Ovary (tissue), 3 donors: ENCODE data around the gene OR5AR1.

Experiments
- EP300 ChIP-seq: sonication (generic); formaldehyde crosslinking; IDR thresholded peaks from one replicate; pipeline ENCODE4 v1.6.1; 2017; ENCODE audit warnings: antibody characterized with exemption
- POLR2A ChIP-seq: fragments of 450-650 bp; IDR thresholded peaks from one replicate; pipeline ENCODE4 v1.6.1; 2017; ENCODE audit warnings: antibody characterized with exemption, mild to moderate bottlenecking, moderate library complexity
- TF ChIP-seq, protein P1 (sequence below), 3 donors: fragments of 450-650 bp in 2 of 3; fragments of 200-600 bp in 1 of 3; IDR thresholded peaks; one replicate each; pipeline versions ENCODE4 v1.5.1 to v1.8.0; 2016 to 2022; ENCODE audit warnings: antibody characterized with exemption in 3 of 3, mild to moderate bottlenecking in 1 of 3
- donor health status: DM: no; HTN: no; CAD: no.

DNA sequence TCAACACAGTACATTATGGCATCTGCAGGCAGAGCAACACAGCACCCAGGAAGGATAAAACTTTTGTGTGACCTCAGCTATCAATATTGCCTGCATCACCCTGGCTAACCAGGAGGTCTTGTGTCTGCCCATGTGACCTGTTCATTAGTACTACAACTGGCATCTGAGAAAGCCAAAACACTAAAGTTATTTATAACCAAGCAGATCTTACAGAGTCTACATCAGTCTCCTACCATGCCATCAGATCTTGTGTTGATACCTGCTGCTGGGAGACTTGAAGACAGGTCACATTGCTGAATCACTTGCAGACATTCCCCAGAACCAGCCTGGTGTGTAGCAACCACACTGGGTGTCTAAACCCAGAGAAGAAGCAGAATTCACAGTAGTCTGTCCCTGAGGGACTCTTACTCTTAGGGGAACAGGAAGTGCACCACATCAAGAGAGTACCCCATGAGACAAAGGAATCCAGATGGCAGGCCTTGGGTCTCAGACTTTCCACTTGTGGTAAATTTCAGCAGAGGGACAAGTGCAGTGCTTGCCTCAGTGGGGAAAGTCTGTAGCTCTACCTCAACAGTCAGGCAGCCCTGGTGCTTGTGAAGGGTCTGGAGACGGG, 42.4 kb downstream of the OR5AR1 start:
- TF ChIP-seq, protein P1, sequence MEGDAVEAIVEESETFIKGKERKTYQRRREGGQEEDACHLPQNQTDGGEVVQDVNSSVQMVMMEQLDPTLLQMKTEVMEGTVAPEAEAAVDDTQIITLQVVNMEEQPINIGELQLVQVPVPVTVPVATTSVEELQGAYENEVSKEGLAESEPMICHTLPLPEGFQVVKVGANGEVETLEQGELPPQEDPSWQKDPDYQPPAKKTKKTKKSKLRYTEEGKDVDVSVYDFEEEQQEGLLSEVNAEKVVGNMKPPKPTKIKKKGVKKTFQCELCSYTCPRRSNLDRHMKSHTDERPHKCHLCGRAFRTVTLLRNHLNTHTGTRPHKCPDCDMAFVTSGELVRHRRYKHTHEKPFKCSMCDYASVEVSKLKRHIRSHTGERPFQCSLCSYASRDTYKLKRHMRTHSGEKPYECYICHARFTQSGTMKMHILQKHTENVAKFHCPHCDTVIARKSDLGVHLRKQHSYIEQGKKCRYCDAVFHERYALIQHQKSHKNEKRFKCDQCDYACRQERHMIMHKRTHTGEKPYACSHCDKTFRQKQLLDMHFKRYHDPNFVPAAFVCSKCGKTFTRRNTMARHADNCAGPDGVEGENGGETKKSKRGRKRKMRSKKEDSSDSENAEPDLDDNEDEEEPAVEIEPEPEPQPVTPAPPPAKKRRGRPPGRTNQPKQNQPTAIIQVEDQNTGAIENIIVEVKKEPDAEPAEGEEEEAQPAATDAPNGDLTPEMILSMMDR (IDR thresholded peaks at IDR 0.05): no peak
- no peak for TF ChIP-seq POLR2A
- no peak for TF ChIP-seq EP300
